Smooth muscle cell (in vitro differentiated cells): Measurements from ENCODE around the gene UVRAG. TPM values are rescaled to one million over a fixed set of nuclear protein-coding genes. Genes with fewer than 3 reads are reported as not detected.

Experiments used
- DNase-seq: peaks from one replicate; lab custom pipeline; 2025; ENCODE audit not compliant: unreplicated experiment; lab: John Stamatoyannopoulos, UW
- H2AFZ ChIP-seq: fragments of 200-600 bp; sonication (generic); 2 replicates; pipeline ENCODE4 v1.6.0; 2016; ENCODE audit warnings: antibody characterized with exemption, low read depth, mild to moderate bottlenecking
- H3F3A ChIP-seq: fragments of 200-600 bp; sonication (generic); 2 replicates; pipeline ENCODE4 v1.6.0; 2017; ENCODE audit warnings: antibody characterized with exemption, low read depth
- H3K27ac ChIP-seq: fragments of 200-600 bp; sonication (generic); 2 replicates; pipeline ENCODE4 v1.5.1; 2016; ENCODE audit warnings: low read depth, mild to moderate bottlenecking
- H3K27me3 ChIP-seq: fragments of 200-600 bp; sonication (generic); 2 replicates; pipeline ENCODE4 v1.6.1; 2016; ENCODE audit warnings: low read depth, mild to moderate bottlenecking
- H3K36me3 ChIP-seq: fragments of 200-600 bp; sonication (generic); 2 replicates; pipeline ENCODE4 v1.5.1; 2016; ENCODE audit warnings: low read depth
- H3K4me1 ChIP-seq: fragments of 200-600 bp; sonication (generic); 2 replicates; pipeline ENCODE4 v1.5.1; 2016; ENCODE audit warnings: low read depth
- H3K4me2 ChIP-seq: fragments of 200-600 bp; sonication (generic); 2 replicates; pipeline ENCODE4 v1.6.0; 2016; ENCODE audit warnings: mild to moderate bottlenecking
- H3K4me3 ChIP-seq: fragments of 200-600 bp; sonication (generic); 2 replicates; pipeline ENCODE4 v1.5.1; 2016; ENCODE audit warnings: mild to moderate bottlenecking
- H3K79me2 ChIP-seq: fragments of 200-600 bp; sonication (generic); 2 replicates; pipeline ENCODE4 v1.6.0; 2016; ENCODE audit warnings: low read depth, mild to moderate bottlenecking
- H3K9ac ChIP-seq: fragments of 200-600 bp; sonication (generic); 2 replicates; pipeline ENCODE4 v1.6.0; 2016; ENCODE audit warnings: low read depth
- H3K9me3 ChIP-seq: fragments of 200-600 bp; sonication (generic); replicated peaks from 2 replicates; pipeline ENCODE4 v1.5.1; 2016; ENCODE audit warnings: low read depth
- H4K20me1 ChIP-seq: fragments of 200-600 bp; sonication (generic); 2 replicates; pipeline ENCODE4 v1.6.0; 2016; ENCODE audit warnings: low read depth
- WGBS: methylation state at CpG from one replicate; pipeline ENCODE4 v1.1.7; 2016; ENCODE audit warnings: low lambda C conversion rate; 5-methylcytosine and 5-hydroxymethylcytosine counted together
- polyA plus RNA-seq: library from polyadenylated mRNA; unstranded; fragments of >200 nt; fragmentation: Nextera tagmentation; extraction: Ambion mirVana; gene quantifications from 2 replicates; pipeline ENCODE4 v1.2.1, GENCODE V29; 2016
- total RNA-seq: library from RNA; depleted of rRNA; stranded (reverse); fragments of >200 nt; gene quantifications from 2 replicates; pipeline ENCODE4 v1.2.3, GENCODE V29; 2014
- TF ChIP-seq, protein P1 (sequence below): fragments of 200-600 bp; sonication (generic); IDR thresholded peaks from 2 replicates; pipeline ENCODE4 v1.5.1; 2017; ENCODE audit warnings: borderline replicate concordance, mild to moderate bottlenecking, antibody characterized with exemption; ENCODE audit not compliant: insufficient read depth, poor library complexity, severe bottlenecking

UVRAG gene
- total and polyA plus RNA-seq, 2 experiments from 2014 or later = 12.9 to 20.2 TPM

DNA sequence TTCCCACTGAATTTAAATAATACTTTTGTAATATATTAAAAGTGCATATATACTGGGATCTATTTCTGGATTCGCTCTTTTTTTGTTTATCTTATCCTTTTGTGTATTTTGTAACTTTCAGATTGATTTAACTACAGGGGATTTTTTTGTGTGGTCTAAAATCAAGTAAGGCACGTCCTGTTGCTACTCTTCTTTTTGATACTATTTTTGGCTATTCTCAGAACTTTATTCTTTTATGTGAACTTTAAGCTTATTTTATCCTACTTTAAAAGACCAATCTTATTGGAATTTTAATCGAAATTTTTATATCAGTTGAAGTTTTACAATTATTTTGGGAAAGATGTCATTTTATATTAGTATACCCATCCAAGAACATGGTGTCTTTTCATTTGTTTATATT is 106.8 kb downstream of the UVRAG start:
- H4K20me1 ChIP-seq = peaks cover 5% of the 10 kb centered on the region
- H2AFZ ChIP-seq = no peak overlapping the region
- no peaks in the 10 kb centered on the region for H3K27me3 ChIP-seq
- H3K9ac ChIP-seq = no peak overlapping the region
- WGBS = 89% methylated on average over 3 of the region's 3 CpGs
- no peak for DNase-seq
- no peaks in the 10 kb centered on the region for H3K9me3 ChIP-seq
- H3F3A ChIP-seq = no peaks in the 10 kb centered on the region
- TF ChIP-seq, protein P1, sequence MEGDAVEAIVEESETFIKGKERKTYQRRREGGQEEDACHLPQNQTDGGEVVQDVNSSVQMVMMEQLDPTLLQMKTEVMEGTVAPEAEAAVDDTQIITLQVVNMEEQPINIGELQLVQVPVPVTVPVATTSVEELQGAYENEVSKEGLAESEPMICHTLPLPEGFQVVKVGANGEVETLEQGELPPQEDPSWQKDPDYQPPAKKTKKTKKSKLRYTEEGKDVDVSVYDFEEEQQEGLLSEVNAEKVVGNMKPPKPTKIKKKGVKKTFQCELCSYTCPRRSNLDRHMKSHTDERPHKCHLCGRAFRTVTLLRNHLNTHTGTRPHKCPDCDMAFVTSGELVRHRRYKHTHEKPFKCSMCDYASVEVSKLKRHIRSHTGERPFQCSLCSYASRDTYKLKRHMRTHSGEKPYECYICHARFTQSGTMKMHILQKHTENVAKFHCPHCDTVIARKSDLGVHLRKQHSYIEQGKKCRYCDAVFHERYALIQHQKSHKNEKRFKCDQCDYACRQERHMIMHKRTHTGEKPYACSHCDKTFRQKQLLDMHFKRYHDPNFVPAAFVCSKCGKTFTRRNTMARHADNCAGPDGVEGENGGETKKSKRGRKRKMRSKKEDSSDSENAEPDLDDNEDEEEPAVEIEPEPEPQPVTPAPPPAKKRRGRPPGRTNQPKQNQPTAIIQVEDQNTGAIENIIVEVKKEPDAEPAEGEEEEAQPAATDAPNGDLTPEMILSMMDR = no peak
- H3K4me1 ChIP-seq = peaks cover 14% of the 10 kb centered on the region
- H3K79me2 ChIP-seq = no peaks in the 10 kb centered on the region
- H3K27ac ChIP-seq = no peak overlapping the region
- no peak overlapping the region for H3K4me2 ChIP-seq
- no peaks in the 10 kb centered on the region for H3K36me3 ChIP-seq
- H3K4me3 ChIP-seq = no peak overlapping the region

DNA sequence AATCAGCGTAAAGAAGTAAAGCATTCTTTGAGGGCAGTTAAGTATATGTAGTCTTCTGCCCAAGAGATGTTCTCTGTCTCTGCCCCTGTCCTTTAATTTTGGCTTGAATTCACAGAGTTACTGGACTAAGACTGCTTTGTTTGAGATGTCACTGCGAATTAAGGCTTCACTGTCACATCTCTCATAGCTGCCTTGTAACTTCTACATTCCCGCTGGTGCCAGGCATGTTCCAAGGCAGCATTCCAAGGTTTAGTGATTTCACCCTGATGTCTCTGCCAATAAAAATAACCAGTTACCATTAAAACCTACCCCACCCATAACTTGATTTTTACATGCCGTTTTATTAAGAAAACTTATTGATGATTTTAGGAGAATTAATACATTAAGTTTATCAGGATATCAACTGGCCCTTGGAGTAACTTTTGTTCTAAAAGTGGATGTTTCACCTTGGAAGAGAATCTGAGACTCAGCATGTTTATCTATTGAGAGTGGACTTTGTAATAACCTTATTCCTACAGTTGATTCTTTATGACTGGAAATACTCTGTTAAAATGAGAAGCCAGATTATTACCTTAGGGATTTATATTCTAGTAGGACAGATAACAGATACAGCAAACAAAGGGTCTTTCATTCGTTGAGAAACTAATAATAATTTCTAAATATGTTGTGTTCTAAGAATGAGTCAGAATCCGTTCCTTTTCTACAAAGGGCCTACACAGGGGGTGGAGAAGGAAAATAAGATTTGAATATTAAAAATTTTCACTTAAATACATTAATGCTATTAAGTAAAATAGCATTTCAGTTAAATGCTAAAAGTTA is 110.2 kb downstream of the UVRAG start:
- TF ChIP-seq, protein P1 = no peak

DNA sequence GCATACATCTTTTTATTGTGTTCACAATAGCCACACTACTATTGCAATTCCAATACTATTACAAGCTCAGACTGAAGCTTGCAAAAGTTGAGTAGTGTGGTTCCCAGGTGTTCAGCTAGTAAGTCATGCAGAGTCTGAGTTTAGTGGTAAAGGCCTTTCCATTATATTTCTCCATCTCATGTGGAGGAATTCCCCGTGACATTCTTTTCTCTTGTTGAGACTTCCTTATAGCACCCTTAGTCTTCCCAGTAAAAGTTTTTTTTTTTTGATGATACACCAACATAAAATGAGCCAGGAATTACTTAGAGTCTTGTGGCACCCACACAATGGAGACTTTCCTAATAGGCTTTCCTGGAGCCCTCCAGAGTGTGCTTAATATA is 110.8 kb downstream of the UVRAG start:
- Histone ChIP-seq H3K9ac (no peak overlapping the region), H3K79me2 (no peaks in the 10 kb centered on the region), H2AFZ (no peak overlapping the region), H3K4me1 (peaks cover 11% of the 10 kb centered on the region), H3F3A (no peaks in the 10 kb centered on the region), H3K4me3 (no peak overlapping the region), H3K9me3 (no peaks in the 10 kb centered on the region), H3K4me2 (no peak overlapping the region), H3K36me3 (no peaks in the 10 kb centered on the region), H3K27ac (no peak overlapping the region), H4K20me1 (peaks cover 6% of the 10 kb centered on the region), H3K27me3 (no peaks in the 10 kb centered on the region)
- no peak for DNase-seq
- 86% methylated on average over 1 of the region's 1 CpG for WGBS
- TF ChIP-seq, protein P1 = no peak

More for the DNA sequence above, 110.2 kb downstream of the UVRAG start:
- Histone ChIP-seq H3K27ac (no peak overlapping the region), H4K20me1 (peaks cover 4% of the 10 kb centered on the region), H3K9me3 (no peaks in the 10 kb centered on the region), H3K4me3 (no peak overlapping the region), H3K9ac (no peak overlapping the region), H3K27me3 (no peaks in the 10 kb centered on the region), H3K4me1 (peaks cover 11% of the 10 kb centered on the region), H3K4me2 (no peak overlapping the region), H3F3A (no peaks in the 10 kb centered on the region), H3K36me3 (no peaks in the 10 kb centered on the region), H2AFZ (no peak overlapping the region), H3K79me2 (no peaks in the 10 kb centered on the region)
- WGBS = 89% methylated on average over 6 of the region's 6 CpGs
- no peak for DNase-seq

DNA sequence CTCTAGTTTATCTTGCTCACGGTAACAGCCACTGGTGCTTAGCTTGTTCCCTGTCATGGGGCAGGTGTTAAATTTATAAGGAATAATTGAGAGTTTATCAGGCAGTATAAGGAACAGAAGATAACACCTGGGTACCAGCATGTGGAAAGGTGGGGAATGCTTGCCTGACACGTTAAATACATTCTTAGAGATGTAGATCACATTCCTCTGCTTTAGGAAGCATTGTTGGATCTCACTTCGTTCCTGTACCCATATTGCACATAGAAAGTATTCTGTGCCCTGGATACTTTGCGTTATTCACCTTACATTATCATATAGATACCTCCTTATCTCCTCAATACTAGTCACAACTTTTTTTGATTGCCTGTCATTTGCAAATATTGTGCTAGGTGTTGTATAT is 114.7 kb downstream of the UVRAG start:
- no peak overlapping the region for H3K27ac ChIP-seq
- no peaks in the 10 kb centered on the region for H3F3A ChIP-seq
- WGBS = 89% methylated on average over 4 of the region's 4 CpGs
- no peaks in the 10 kb centered on the region for H3K27me3 ChIP-seq
- no peak overlapping the region for H3K9ac ChIP-seq
- H3K79me2 ChIP-seq = no peaks in the 10 kb centered on the region
- H3K4me3 ChIP-seq = no peak overlapping the region
- TF ChIP-seq, protein P1 = no peak
- H3K36me3 ChIP-seq = no peaks in the 10 kb centered on the region
- H4K20me1 ChIP-seq = peaks cover 6% of the 10 kb centered on the region
- H3K9me3 ChIP-seq = no peaks in the 10 kb centered on the region
- H3K4me2 ChIP-seq = no peak overlapping the region
- no peak for DNase-seq
- H3K4me1 ChIP-seq = peaks cover 11% of the 10 kb centered on the region
- no peak overlapping the region for H2AFZ ChIP-seq
